OCI-LY7 (cell line): ENCODE measurements around the gene RELN.

Experiments
- EZH2phosphoT487 ChIP-seq: fragments of 200-600 bp; sonication (generic); IDR thresholded peaks from 2 replicates; pipeline ENCODE4 v1.6.1; 2018; ENCODE audit warnings: low read depth, borderline replicate concordance, mild to moderate bottlenecking, mixed run types, antibody characterized with exemption, low read length, moderate library complexity, mixed read lengths
- TF ChIP-seq, protein P1 (sequence below): fragments of 200-600 bp; sonication (generic); conservative IDR thresholded peaks from 2 replicates; pipeline ENCODE4 v1.5.1; 2014; ENCODE audit warnings: mild to moderate bottlenecking, antibody characterized with exemption, low read length, moderate library complexity, mixed read lengths

DNA sequence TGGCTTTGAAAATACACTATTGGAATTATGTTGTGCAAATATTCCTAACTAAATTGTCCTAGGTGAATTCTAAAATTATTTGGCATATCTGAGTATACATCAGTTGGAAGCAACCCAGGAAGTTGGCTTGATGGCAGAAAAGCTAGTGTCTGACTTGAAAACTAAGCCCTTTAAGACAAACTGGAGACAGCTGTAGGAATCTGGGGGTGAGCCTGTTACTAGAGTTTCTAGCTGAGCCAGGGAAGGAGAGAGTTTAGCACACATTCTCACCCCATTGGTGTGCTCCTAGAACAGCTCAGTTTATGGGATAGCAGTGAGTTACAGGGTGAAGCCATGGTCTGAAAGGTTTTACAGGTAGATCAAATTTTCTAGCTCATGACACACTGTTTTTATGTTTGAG, 333.2 kb downstream of the RELN start:
- TF ChIP-seq, protein P1, sequence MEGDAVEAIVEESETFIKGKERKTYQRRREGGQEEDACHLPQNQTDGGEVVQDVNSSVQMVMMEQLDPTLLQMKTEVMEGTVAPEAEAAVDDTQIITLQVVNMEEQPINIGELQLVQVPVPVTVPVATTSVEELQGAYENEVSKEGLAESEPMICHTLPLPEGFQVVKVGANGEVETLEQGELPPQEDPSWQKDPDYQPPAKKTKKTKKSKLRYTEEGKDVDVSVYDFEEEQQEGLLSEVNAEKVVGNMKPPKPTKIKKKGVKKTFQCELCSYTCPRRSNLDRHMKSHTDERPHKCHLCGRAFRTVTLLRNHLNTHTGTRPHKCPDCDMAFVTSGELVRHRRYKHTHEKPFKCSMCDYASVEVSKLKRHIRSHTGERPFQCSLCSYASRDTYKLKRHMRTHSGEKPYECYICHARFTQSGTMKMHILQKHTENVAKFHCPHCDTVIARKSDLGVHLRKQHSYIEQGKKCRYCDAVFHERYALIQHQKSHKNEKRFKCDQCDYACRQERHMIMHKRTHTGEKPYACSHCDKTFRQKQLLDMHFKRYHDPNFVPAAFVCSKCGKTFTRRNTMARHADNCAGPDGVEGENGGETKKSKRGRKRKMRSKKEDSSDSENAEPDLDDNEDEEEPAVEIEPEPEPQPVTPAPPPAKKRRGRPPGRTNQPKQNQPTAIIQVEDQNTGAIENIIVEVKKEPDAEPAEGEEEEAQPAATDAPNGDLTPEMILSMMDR: no peak
- TF ChIP-seq EZH2phosphoT487: no peak
